Anterior cingulate cortex (tissue), 58 donors: ENCODE measurements around the gene CCDC85C.

Experiments
- DNase-seq, 58 donors: peaks; one replicate each; lab custom pipeline; 2025; lab: John Stamatoyannopoulos, UW

The CCDC85C gene

GRCh38 chr14:99564256-99564925, 39.6 kb downstream of the CCDC85C start:
- peak in 22 of 58 donors; percentile 18 to 72 (median 36) for DNase-seq

DNA sequence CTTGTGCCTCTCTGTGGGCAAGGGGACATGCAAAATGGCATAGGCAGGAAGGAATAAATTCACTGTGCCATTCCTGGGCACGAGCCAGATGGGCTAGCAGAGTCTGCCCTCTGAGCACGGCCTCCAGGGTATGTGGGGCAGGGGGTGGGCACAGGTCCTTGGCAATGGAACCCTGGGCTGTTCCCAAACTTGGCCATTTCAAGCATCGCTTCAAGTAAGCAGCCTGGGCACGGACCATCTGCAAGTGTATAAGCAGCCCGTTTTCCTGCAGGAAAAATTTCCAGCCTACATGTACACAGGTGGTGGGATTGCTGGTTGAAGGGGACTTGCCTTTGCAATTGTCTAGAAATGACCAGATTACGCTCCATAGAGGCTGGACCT, 40.3 kb downstream of the CCDC85C start:
- no peak for DNase-seq

DNA sequence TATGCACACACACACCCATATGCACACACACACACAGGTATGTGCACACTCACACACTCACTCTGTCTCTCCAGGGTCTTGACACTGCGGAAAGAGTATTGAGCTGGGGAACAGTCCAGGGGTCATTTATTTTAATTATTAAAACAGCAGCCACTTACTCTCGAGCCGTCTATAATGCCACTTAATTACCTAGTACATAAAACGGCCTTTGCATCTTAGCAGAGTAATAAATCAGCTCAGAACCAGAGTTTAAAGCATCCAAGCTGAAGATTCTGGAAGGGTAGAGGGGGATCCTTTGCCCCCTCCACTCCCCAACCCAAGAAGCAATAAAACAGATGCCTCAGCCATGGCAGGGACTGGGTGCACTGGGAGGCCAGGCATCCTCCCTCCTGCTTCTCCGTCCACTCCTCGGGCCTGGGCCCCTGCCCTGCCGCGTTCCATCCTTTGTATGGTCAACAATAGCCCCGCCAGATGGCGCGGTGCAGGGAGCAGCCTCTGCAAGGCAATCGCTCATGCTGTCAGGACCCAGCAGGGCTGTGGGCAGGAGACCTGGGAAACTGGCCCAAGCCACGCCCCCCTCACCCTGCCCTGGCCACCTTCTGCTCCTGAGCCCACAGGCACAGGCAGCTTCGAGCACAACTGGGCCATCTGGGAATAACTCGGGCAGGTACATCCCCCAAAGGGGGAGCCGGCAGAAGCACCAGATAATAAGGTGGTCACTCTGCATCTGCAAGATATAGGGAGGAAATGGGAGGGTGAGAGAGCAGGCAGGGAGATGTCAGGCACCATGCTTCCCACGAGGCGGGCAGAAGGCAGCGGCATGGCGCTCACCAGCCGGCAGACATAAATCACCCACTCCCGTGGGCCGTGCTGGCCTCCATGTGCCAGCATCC, 40.9 kb downstream of the CCDC85C start:
- peak in 49 of 58 donors; percentile 24 to 83 (median 56) for DNase-seq

- no peak for DNase-seq
These were observed 42.1 kb downstream of the CCDC85C start for GRCh38 chr14:99561864-99562263.

DNA sequence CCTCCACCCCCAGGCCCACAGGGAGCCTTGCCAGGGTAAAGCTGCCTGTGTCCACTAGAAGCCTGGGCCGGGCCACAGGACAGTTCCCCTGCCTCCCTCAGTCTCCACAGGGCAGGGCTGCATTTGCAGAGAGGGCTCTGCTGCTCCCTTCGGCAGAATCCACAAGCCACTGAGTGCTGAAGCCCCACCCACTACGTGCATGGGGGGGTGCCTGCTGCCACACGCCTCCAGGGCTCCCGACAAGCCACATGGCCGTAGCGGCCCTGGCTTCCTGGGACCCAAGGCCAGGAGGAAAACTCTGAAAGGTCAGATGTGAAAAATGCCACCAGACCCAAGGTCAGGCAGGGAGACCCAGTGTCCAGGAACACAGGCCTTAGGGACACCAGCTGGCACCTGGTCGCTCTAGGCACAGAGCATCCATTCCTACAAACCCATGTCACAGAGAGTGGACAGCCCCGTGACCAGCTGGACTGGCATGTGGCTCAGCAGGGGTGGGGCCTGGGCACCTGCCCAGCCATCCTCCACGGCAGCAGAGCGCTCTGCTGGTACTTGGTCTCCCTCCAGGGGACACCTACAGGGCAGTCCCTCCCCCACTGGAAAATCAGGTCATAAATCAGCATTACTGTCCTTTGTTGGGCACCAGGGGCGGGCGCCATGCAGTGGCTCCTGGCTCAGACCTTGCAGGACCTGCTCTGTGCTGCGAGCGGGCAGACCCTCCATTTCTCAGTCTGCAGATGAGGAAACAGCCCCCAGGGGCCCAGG, 42.9 kb downstream of the CCDC85C start:
- DNase-seq, result peak in 7 of 58 donors; percentile 20 to 55 (median 38)

GRCh38 chr14:99560403-99560802, 43.6 kb downstream of the CCDC85C start:
- no peak for DNase-seq

DNA sequence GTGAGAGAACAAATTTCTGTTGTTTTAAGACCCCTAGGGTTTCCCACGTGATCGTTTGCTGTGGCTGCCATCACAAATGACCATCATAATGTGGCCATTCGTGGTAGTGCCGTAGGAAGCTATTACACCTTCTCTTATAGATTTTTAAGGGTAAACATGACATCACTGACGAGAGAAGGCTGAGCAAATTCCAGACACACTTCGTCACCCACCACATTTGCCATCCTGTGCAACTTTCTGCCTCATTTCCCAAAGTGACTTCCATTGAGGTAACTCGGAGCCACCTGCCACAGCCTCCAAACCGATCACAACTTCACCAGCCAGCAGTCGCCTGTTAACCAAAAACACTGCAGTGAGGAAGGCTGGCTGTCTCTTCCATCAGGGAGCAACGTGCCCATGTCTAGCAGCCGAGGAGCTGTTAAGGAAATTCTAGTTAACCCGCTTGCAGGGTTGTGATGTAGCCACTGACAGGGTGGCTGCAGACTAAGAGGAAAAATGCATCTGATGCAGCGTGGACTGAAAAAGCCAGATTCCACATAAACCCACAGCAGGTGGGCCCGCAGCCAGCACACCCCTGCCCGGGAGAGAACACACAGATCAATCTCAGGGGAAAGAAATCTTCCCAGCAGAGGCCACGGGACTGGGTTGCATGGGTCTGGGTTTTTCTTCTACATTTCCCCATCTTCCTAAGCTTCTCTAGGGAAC, 44.6 kb downstream of the CCDC85C start:
- DNase-seq, result no peak

DNA sequence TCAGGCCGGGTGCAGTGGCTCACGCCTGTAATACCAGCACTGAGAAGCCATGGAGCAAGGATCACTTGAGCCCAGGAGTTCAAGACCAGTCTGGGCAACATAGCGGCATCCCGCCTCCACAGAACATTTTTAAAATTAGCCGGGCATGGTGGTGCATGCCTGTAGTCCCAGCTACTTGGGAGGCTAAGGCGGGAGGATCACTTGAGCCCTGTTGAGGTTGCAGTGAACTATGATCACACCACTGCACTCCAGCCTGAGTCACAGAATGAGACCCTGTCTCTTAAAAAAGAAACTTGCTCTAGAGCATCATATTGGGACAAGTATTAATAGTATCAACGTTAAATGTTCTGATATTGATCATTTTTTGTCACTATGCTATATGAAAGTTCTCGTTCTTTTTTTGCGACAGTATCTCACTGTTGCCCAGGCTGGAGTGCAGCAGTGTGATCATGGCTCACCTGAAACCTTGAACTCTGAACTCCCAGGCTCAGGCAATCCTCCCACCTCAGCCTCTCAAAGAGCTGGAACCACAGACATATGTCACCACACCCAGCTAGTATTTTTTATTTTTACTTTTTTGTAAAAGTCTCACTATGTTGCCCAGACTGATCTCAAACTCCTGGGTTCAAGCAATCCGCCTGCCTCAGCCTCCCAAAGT, 47.7 kb downstream of the CCDC85C start:
- DNase-seq, result no peak

DNA sequence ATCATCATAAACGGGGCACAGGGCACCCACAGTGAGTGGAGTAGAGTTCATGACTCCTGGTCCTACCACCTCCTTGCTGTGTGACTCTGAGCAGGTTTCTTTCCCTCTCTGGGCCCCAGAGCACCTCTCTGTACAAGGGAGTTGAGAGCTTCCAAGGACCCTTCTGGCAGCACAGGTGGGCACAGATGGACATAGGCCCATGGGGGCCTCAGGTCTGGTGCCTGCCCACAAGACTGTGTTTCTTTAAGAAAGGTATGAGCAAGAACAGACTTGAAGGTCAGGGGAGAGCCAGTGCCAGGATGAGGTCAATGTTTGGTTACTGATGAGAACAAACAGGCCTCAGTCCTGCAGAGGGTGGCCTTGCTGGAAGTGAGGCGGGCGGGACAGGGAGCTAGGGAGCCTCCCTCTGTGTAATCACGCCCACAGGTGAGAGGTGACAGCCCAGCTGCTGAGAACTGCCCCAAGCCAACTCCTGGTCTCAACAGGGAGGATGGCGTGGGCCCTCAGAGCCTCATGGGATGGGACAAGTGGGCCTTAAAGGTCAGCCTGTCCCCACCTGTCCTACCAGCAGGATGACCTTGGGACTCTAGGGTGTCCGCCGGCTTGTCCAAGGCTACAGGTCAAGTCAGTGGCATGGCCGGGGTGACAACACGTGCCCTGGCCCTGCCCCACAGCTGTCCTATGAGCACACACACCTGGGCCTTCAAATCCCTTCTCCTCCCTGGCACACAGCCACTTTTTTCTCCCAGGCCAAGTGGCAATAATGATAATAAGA, 49.1 kb downstream of the CCDC85C start:
- DNase-seq, result no peak

GRCh38 chr14:99554184-99554583, 49.8 kb downstream of the CCDC85C start:
- DNase-seq, result peak in 31 of 58 donors; percentile 25 to 72 (median 49)

GRCh38 chr14:99552572-99553216, 51.3 kb downstream of the CCDC85C start:
- no peak for DNase-seq

DNA sequence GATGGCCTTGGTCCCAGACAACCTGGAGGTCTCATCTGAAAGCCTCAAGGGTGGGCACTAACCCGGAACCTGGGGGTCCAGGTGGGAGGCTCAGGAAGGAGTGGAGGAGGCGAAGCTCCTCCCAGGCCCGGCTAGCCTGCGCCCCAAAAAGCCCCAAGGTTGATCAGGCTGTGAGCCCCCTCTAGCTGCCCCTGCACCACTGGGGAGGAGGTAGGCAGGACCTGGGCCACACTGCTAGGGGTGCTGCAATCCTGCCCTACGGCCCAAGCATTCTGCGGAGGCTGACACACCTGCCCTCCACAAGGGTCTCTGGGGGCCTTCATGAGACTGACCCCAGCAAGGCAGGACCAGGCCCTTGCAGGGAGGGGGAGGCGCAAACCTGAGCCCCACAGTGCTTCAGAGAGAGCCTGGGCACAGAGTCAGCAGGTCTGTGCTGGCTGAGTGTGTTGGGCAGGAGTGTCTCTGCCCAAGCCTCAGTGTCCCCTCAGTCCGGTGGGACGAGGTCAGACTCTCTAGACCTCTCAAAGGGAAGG, 51.9 kb downstream of the CCDC85C start:
- no peak for DNase-seq

GRCh38 chr14:99551034-99551922, 52.7 kb downstream of the CCDC85C start:
- DNase-seq, result no peak

- no peak for DNase-seq
These were observed 53.5 kb downstream of the CCDC85C start for GRCh38 chr14:99550387-99550992.

DNA sequence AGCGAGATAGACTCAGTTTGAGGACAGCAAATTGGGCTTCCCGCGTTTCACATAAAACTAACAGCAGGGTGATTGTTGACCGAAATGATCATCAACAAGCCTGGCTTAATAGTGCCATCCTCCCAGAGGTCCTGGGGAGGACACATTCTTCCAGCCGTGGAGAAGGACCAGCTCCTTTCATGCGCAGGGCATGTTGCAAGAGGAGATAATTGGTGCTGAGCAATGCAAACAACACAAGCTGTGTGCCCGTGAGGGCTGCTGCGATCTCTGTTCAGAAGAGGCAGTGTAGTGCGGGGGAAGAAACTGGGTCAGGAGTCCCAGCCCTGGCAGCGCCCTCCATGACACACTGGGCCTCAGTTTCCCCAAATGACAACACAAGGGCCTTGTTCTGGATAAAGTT, 54.3 kb downstream of the CCDC85C start:
- no peak for DNase-seq

GRCh38 chr14:99548871-99549515, 55.0 kb downstream of the CCDC85C start:
- DNase-seq, result peak in 8 of 58 donors; percentile 27 to 72 (median 38)
